A673 (cell line): ENCODE data around the gene TRPV4. TPM values are rescaled to one million over a fixed set of nuclear protein-coding genes. Genes with fewer than 3 reads are reported as not detected.

ENCODE experiments used
- BruUV-seq: library from RNA; stranded (reverse); fragments of 400-500 nt; replicated peaks from 2 replicates; lab custom pipeline; 2021; lab: Mats Ljungman, UMichigan
- CTCF ChIA-PET: fragments of 300-600 bp; sonication (Branson Sonifier 250); formaldehyde crosslinking; loops from one replicate; lab custom pipeline; 2022; ENCODE audit warnings: antibody characterized with exemption; lab: Charles Lee
- POLR2A ChIA-PET: fragments of 300-600 bp; sonication (Branson Sonifier 250); formaldehyde crosslinking; loops from one replicate; lab custom pipeline; 2022; ENCODE audit warnings: antibody characterized with exemption; ENCODE audit not compliant: low non-redundant PET; lab: Charles Lee
- DNase-seq: peaks from one replicate; pipeline ENCODE4 v3.0.0-alpha.2; 2015; ENCODE audit warnings: low spot score
- H3K27ac ChIP-seq: fragments of 200-600 bp; sonication (generic); 2 replicates; pipeline ENCODE4 v1.5.1; 2016; ENCODE audit warnings: mixed run types, low read depth, mild to moderate bottlenecking, mixed read lengths, antibody characterized with exemption, low read length; ENCODE audit not compliant: poor library complexity, severe bottlenecking
- H3K27me3 ChIP-seq: fragments of 200-600 bp; sonication (generic); replicated peaks from 2 replicates; pipeline ENCODE4 v1.6.1; 2017; ENCODE audit warnings: mixed run types, low read depth, mild to moderate bottlenecking, mixed read lengths, antibody characterized with exemption, low read length; ENCODE audit not compliant: insufficient read depth, poor library complexity
- H3K36me3 ChIP-seq: fragments of 200-600 bp; sonication (generic); 2 replicates; pipeline ENCODE4 v1.6.1; 2016; ENCODE audit warnings: mixed run types, mild to moderate bottlenecking, mixed read lengths, antibody characterized with exemption, low read length; ENCODE audit not compliant: insufficient read depth, poor library complexity, severe bottlenecking
- H3K4me1 ChIP-seq: fragments of 200-600 bp; sonication (generic); 2 replicates; pipeline ENCODE4 v1.6.1; 2017; ENCODE audit warnings: mixed run types, mild to moderate bottlenecking, mixed read lengths, antibody characterized with exemption, low read length; ENCODE audit not compliant: insufficient read depth, poor library complexity, severe bottlenecking
- H3K4me3 ChIP-seq: fragments of 200-600 bp; sonication (generic); 2 replicates; pipeline ENCODE4 v1.5.1; 2016; ENCODE audit warnings: low read depth, mixed run types, mild to moderate bottlenecking, mixed read lengths, low read length; ENCODE audit not compliant: poor library complexity, severe bottlenecking
- H3K9me3 ChIP-seq: fragments of 200-600 bp; sonication (generic); 2 replicates; pipeline ENCODE4 v1.6.1; 2016; ENCODE audit warnings: mixed run types, low read depth, mild to moderate bottlenecking, mixed read lengths, antibody characterized with exemption, low read length; ENCODE audit not compliant: poor library complexity, severe bottlenecking
- CTCF ChIP-seq: fragments of 300-800, 200-600 bp; sonication (generic); conservative IDR thresholded peaks from 2 replicates; pipeline ENCODE4 v1.5.1; 2017; ENCODE audit warnings: low read depth, mild to moderate bottlenecking, antibody characterized with exemption, low read length, moderate library complexity, mixed read lengths
- EZH2 ChIP-seq: fragments of 200-600 bp; sonication (generic); IDR thresholded peaks from 2 replicates; pipeline ENCODE4 v1.6.1; 2017; ENCODE audit warnings: borderline replicate concordance, low read depth, mild to moderate bottlenecking, mixed read lengths, antibody characterized with exemption, low read length; ENCODE audit not compliant: poor library complexity, severe bottlenecking
- intact Hi-C: fragments of 100-400 bp; cut with micrococcal nuclease; formaldehyde crosslinking; loops from one replicate; pipeline ENCODE4 v1.10.0; 2022; ENCODE audit not compliant: unreplicated experiment
- total RNA-seq: library from RNA; stranded (reverse); gene quantifications from 2 replicates; pipeline ENCODE4 v1.2.3, GENCODE V29; 2021

The TRPV4 gene
- total RNA-seq, 1 experiment from 2014 or later: 0.11 TPM

- H3K4me3 ChIP-seq: no peak overlapping the region
- POLR2A ChIA-PET: no interaction called here
- no peak overlapping the region for H3K27ac ChIP-seq
- no peak for DNase-seq
- H3K36me3 ChIP-seq: no peaks in the 10 kb centered on the region
- CTCF ChIA-PET: no interaction called here
- H3K4me1 ChIP-seq: no peaks in the 10 kb centered on the region
- no peak for TF ChIP-seq EZH2
- TF ChIP-seq CTCF: no peak
- H3K9me3 ChIP-seq: no peaks in the 10 kb centered on the region
- no TSS peak for BruUV-seq
- no peaks in the 10 kb centered on the region for H3K27me3 ChIP-seq
- intact Hi-C loops: no loop called here
These were observed 64.1 kb downstream of the TRPV4 start for GRCh38 chr12:109768901-109769670.

- no peaks in the 10 kb centered on the region for H3K4me1 ChIP-seq
- ChIA-PET POLR2A (no interaction called here), CTCF (no interaction called here)
- no peak for DNase-seq
- intact Hi-C loops: no loop called here
- H3K36me3 ChIP-seq: no peaks in the 10 kb centered on the region
- no peak for TF ChIP-seq CTCF
- H3K27me3 ChIP-seq: no peaks in the 10 kb centered on the region
- no TSS peak for BruUV-seq
- H3K4me3 ChIP-seq: no peak overlapping the region
- H3K27ac ChIP-seq: no peak overlapping the region
- H3K9me3 ChIP-seq: no peaks in the 10 kb centered on the region
These were observed 65.0 kb downstream of the TRPV4 start for GRCh38 chr12:109767991-109768900.

- Histone ChIP-seq H3K27ac (no peak overlapping the region), H3K27me3 (no peaks in the 10 kb centered on the region), H3K4me1 (no peaks in the 10 kb centered on the region), H3K36me3 (no peaks in the 10 kb centered on the region), H3K9me3 (no peaks in the 10 kb centered on the region), H3K4me3 (no peak overlapping the region)
- no peak for DNase-seq
- no TSS peak for BruUV-seq
- ChIA-PET POLR2A (no interaction called here), CTCF (no interaction called here)
- TF ChIP-seq EZH2 (no peak), CTCF (no peak)
- intact Hi-C loops: no loop called here
These were observed 65.7 kb downstream of the TRPV4 start for GRCh38 chr12:109767456-109767855.
